ENCODE data around the gene NEURL1B.

Gene NEURL1B

GRCh38 chr5:172700365-172701290 is 59.6 kb downstream of the NEURL1B start:
- no peak for TF ChIP-seq CTCF (IDR thresholded peaks at IDR 0.05; ENCODE audit: borderline replicate concordance, insufficient read depth, low read depth, low read length)
- no peak overlapping the region for H3K4me3 ChIP-seq (ENCODE audit: low read depth, low read length)

GRCh38 chr5:172701291-172701656 is 60.2 kb downstream of the NEURL1B start:
- no peak overlapping the region for H3K4me3 ChIP-seq (ENCODE audit: low read depth, low read length)
- TF ChIP-seq CTCF (IDR thresholded peaks at IDR 0.05; ENCODE audit: borderline replicate concordance, insufficient read depth, low read depth, low read length), result no peak

GRCh38 chr5:172703952-172704351 is 62.9 kb downstream of the NEURL1B start:
- H3K4me3 ChIP-seq (ENCODE audit: low read depth, low read length), result no peak overlapping the region

GRCh38 chr5:172705576-172706084 is 64.6 kb downstream of the NEURL1B start:
- H3K4me3 ChIP-seq (ENCODE audit: low read depth, low read length), result no peak overlapping the region
- no peak for TF ChIP-seq CTCF (IDR thresholded peaks at IDR 0.05; ENCODE audit: borderline replicate concordance, insufficient read depth, low read depth, low read length)

More at GRCh38 chr5:172703952-172704351, 62.9 kb downstream of the NEURL1B start:
- no peak for TF ChIP-seq CTCF (IDR thresholded peaks at IDR 0.05; ENCODE audit: borderline replicate concordance, insufficient read depth, low read depth, low read length)

GRCh38 chr5:172706796-172707195 is 65.7 kb downstream of the NEURL1B start:
- TF ChIP-seq CTCF (IDR thresholded peaks at IDR 0.05; ENCODE audit: borderline replicate concordance, insufficient read depth, low read depth, low read length), result no peak
- H3K4me3 ChIP-seq (ENCODE audit: low read depth, low read length), result no peak overlapping the region

- H3K4me3 ChIP-seq (ENCODE audit: low read depth, low read length), result no peak overlapping the region
These were observed 66.5 kb downstream of the NEURL1B start for GRCh38 chr5:172707285-172708182.

More at GRCh38 chr5:172707285-172708182, 66.5 kb downstream of the NEURL1B start:
- peak; percentile 23; the same call in 1 of the 2 replicates for TF ChIP-seq CTCF (IDR thresholded peaks at IDR 0.05; ENCODE audit: borderline replicate concordance, insufficient read depth, low read depth, low read length)
